Liver (tissue), 9 donors: ENCODE results near the gene ZNF786. TPM values are rescaled to one million over a fixed set of nuclear protein-coding genes. Genes with fewer than 3 reads are reported as not detected.

Source experiments
- DNase-seq: peaks from one replicate; pipeline ENCODE4 v3.0.0-alpha.2; 2017; ENCODE audit warnings: low spot score
- H3K27ac ChIP-seq, 2 donors: one replicate each; pipeline ENCODE4 v1.7.0; 2013; ENCODE audit warnings: inconsistent platforms in 2 of 2, low read length in 2 of 2, control low read depth in 1 of 2, low read depth in 1 of 2, mild to moderate bottlenecking in 1 of 2
- H3K27me3 ChIP-seq, 4 donors: one replicate each; pipeline versions ENCODE4 v1.6.1 to v1.7.0; 2013; ENCODE audit warnings: low read length in 3 of 4, inconsistent platforms in 1 of 4, mild to moderate bottlenecking in 1 of 4, moderate library complexity in 1 of 4; ENCODE audit not compliant: control insufficient read depth in 4 of 4, insufficient read depth in 4 of 4
- H3K36me3 ChIP-seq, 4 donors: one replicate each; pipeline versions ENCODE4 v1.6.1 to v1.7.0; 2013; ENCODE audit warnings: low read length in 3 of 4, mild to moderate bottlenecking in 3 of 4, low read depth in 1 of 4, moderate library complexity in 1 of 4; ENCODE audit not compliant: control insufficient read depth in 4 of 4, insufficient read depth in 3 of 4
- H3K4me1 ChIP-seq, 4 donors: one replicate each; pipeline versions ENCODE4 v1.6.1 to v1.7.0; 2013; ENCODE audit warnings: low read length in 3 of 4, mild to moderate bottlenecking in 3 of 4, moderate library complexity in 1 of 4; ENCODE audit not compliant: control insufficient read depth in 4 of 4, insufficient read depth in 4 of 4
- H3K4me3 ChIP-seq, 3 donors: one replicate each; pipeline versions ENCODE4 v1.6.1 to v1.7.0; 2013; ENCODE audit warnings: low read length in 3 of 3, control low read depth in 1 of 3, low read depth in 1 of 3, mild to moderate bottlenecking in 1 of 3
- H3K9ac ChIP-seq, 2 donors: one replicate each; pipeline ENCODE4 v1.7.0; 2013; ENCODE audit warnings: low read length in 2 of 2, mild to moderate bottlenecking in 2 of 2, moderate library complexity in 2 of 2, control low read depth in 1 of 2, low read depth in 1 of 2
- H3K9me3 ChIP-seq, 4 donors: one replicate each; pipeline versions ENCODE4 v1.6.1 to v1.7.0; 2013; ENCODE audit warnings: low read length in 3 of 4; ENCODE audit not compliant: control insufficient read depth in 4 of 4
- EGR1 ChIP-seq, 2 donors: IDR thresholded peaks; 2 replicates each; pipeline ENCODE4 v1.6.1; 2016 to 2018; ENCODE audit warnings: antibody characterized with exemption in 2 of 2, low read depth in 2 of 2
- FOXA1 ChIP-seq: IDR thresholded peaks from 2 replicates; pipeline ENCODE4 v1.6.1; 2016; ENCODE audit warnings: antibody characterized with exemption
- FOXA2 ChIP-seq: IDR thresholded peaks from 2 replicates; pipeline ENCODE4 v1.6.1; 2016; ENCODE audit warnings: antibody characterized with exemption
- HNF4A ChIP-seq, 2 donors: conservative IDR thresholded peaks; 2 replicates each; pipeline ENCODE4 v1.6.1; 2016; ENCODE audit warnings: antibody characterized with exemption in 2 of 2, mild to moderate bottlenecking in 2 of 2
- HNF4G ChIP-seq: IDR thresholded peaks from 2 replicates; pipeline ENCODE4 v1.6.1; 2016; ENCODE audit warnings: antibody characterized with exemption
- JUND ChIP-seq, 2 donors: IDR thresholded peaks; 2 replicates each; pipeline ENCODE4 v1.6.1; 2016; ENCODE audit warnings: antibody characterized with exemption in 2 of 2
- NR2F2 ChIP-seq: IDR thresholded peaks from 2 replicates; pipeline ENCODE4 v1.6.1; 2016; ENCODE audit warnings: antibody characterized with exemption
- RAD21 ChIP-seq, 2 donors: IDR thresholded peaks; 2 replicates each; pipeline ENCODE4 v1.6.1; 2016; ENCODE audit warnings: antibody characterized with exemption in 2 of 2, mild to moderate bottlenecking in 2 of 2
- RXRA ChIP-seq, 2 donors: IDR thresholded peaks; 2 replicates each; pipeline ENCODE4 v1.6.1; 2017 to 2018; ENCODE audit warnings: antibody characterized with exemption in 2 of 2, mild to moderate bottlenecking in 1 of 2
- SP1 ChIP-seq: IDR thresholded peaks from 2 replicates; pipeline ENCODE4 v1.6.1; 2018; ENCODE audit warnings: antibody characterized with exemption, mild to moderate bottlenecking
- YY1 ChIP-seq: IDR thresholded peaks from 2 replicates; pipeline ENCODE4 v1.6.1; 2016; ENCODE audit warnings: antibody characterized with exemption, mild to moderate bottlenecking
- WGBS: extraction: QIAGEN DNeasy Blood & Tissue Kit; methylation state at CpG from one replicate; pipeline ENCODE4 v1.1.7; 2013; 5-methylcytosine and 5-hydroxymethylcytosine counted together
- polyA plus RNA-seq, 2 donors: library from polyadenylated mRNA; stranded (reverse) in 1 of 2; unstranded in 1 of 2; fragments of 200-250 nt in 1 of 2; fragments of >200 nt in 1 of 2; fragmentation: Nextera tagmentation in 1 of 2; extraction: Ambion mirVana in 1 of 2; gene quantifications; one replicate each; pipeline versions ENCODE4 v1.2.1 to v1.2.3, GENCODE V29; 2013 to 2015
- total RNA-seq, 2 donors: library from RNA; depleted of rRNA; stranded (reverse); fragments of >200 nt; gene quantifications; one replicate each; pipeline ENCODE4 v1.2.3, GENCODE V29; 2014
- TF ChIP-seq, protein P1 (sequence below): IDR thresholded peaks from 2 replicates; pipeline ENCODE4 v1.6.1; 2016; ENCODE audit warnings: antibody characterized with exemption, mild to moderate bottlenecking
- TF ChIP-seq, protein P2 (sequence below): IDR thresholded peaks from 2 replicates; pipeline ENCODE4 v1.6.1; 2016; ENCODE audit warnings: antibody characterized with exemption
- TF ChIP-seq, protein P3 (sequence below): fragments of 150-350 bp; IDR thresholded peaks from 2 replicates; pipeline ENCODE4 v1.5.1; 2017; ENCODE audit warnings: improper control_type of control experiment, low read depth, low read length; ENCODE audit not compliant: missing input control
- TF ChIP-seq, protein P4 (sequence below): IDR thresholded peaks from 2 replicates; pipeline ENCODE4 v1.6.1; 2016; ENCODE audit warnings: antibody characterized with exemption
- TF ChIP-seq, protein P5 (sequence below): IDR thresholded peaks from 2 replicates; pipeline ENCODE4 v1.6.1; 2016; ENCODE audit warnings: antibody characterized with exemption
- donor health status: healthy.
- donor health status: healthy.
- donor health status: healthy.
- donor health status: healthy.
- donor health status: healthy.

Gene ZNF786
- total and polyA plus RNA-seq, 4 donors: 1.0 to 5.9 (median 2.3) TPM

DNA sequence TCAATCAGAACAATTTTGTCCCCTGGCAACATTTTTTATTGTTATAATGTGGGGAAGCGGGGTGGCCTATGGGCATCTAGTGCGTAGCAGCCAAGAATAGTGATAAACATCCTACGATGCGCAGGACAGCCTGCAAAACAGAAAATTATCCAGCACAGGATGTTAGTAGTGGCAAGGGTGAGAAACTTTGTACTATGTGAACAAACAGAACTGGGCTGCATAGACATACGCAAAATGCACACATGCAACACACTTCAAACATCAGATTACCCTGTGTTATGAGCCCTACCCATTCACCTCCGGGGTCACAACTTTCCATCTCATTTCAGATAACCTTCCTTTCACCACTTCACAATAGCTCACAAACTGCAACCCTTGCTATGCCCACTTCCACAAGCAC, 3.1 kb downstream of the ZNF786 start:
- H3K27me3 ChIP-seq: no peaks in the 10 kb centered on the region
- H3K9me3 ChIP-seq: no peaks in the 10 kb centered on the region
- no peak overlapping the region for H3K4me3 ChIP-seq
- no peak overlapping the region for H3K9ac ChIP-seq
- peaks cover 0 to 8% (median 8%) of the 10 kb centered on the region in 4 donors for H3K4me1 ChIP-seq
- no peak overlapping the region for H3K27ac ChIP-seq
- DNase-seq: no peak
- TF ChIP-seq FOXA1 (no peak), NR2F2 (no peak), HNF4G (no peak), SP1 (no peak), JUND (IDR thresholded peaks at IDR 0.05) (no peak), EGR1 (IDR thresholded peaks at IDR 0.05; ENCODE audit: low read depth in 2 of 2) (no peak), FOXA2 (no peak)
- TF ChIP-seq, protein P1, sequence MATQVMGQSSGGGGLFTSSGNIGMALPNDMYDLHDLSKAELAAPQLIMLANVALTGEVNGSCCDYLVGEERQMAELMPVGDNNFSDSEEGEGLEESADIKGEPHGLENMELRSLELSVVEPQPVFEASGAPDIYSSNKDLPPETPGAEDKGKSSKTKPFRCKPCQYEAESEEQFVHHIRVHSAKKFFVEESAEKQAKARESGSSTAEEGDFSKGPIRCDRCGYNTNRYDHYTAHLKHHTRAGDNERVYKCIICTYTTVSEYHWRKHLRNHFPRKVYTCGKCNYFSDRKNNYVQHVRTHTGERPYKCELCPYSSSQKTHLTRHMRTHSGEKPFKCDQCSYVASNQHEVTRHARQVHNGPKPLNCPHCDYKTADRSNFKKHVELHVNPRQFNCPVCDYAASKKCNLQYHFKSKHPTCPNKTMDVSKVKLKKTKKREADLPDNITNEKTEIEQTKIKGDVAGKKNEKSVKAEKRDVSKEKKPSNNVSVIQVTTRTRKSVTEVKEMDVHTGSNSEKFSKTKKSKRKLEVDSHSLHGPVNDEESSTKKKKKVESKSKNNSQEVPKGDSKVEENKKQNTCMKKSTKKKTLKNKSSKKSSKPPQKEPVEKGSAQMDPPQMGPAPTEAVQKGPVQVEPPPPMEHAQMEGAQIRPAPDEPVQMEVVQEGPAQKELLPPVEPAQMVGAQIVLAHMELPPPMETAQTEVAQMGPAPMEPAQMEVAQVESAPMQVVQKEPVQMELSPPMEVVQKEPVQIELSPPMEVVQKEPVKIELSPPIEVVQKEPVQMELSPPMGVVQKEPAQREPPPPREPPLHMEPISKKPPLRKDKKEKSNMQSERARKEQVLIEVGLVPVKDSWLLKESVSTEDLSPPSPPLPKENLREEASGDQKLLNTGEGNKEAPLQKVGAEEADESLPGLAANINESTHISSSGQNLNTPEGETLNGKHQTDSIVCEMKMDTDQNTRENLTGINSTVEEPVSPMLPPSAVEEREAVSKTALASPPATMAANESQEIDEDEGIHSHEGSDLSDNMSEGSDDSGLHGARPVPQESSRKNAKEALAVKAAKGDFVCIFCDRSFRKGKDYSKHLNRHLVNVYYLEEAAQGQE: no peak
- TF ChIP-seq, protein P2, sequence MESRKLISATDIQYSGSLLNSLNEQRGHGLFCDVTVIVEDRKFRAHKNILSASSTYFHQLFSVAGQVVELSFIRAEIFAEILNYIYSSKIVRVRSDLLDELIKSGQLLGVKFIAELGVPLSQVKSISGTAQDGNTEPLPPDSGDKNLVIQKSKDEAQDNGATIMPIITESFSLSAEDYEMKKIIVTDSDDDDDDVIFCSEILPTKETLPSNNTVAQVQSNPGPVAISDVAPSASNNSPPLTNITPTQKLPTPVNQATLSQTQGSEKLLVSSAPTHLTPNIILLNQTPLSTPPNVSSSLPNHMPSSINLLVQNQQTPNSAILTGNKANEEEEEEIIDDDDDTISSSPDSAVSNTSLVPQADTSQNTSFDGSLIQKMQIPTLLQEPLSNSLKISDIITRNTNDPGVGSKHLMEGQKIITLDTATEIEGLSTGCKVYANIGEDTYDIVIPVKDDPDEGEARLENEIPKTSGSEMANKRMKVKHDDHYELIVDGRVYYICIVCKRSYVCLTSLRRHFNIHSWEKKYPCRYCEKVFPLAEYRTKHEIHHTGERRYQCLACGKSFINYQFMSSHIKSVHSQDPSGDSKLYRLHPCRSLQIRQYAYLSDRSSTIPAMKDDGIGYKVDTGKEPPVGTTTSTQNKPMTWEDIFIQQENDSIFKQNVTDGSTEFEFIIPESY: no peak
- TF ChIP-seq, protein P3, sequence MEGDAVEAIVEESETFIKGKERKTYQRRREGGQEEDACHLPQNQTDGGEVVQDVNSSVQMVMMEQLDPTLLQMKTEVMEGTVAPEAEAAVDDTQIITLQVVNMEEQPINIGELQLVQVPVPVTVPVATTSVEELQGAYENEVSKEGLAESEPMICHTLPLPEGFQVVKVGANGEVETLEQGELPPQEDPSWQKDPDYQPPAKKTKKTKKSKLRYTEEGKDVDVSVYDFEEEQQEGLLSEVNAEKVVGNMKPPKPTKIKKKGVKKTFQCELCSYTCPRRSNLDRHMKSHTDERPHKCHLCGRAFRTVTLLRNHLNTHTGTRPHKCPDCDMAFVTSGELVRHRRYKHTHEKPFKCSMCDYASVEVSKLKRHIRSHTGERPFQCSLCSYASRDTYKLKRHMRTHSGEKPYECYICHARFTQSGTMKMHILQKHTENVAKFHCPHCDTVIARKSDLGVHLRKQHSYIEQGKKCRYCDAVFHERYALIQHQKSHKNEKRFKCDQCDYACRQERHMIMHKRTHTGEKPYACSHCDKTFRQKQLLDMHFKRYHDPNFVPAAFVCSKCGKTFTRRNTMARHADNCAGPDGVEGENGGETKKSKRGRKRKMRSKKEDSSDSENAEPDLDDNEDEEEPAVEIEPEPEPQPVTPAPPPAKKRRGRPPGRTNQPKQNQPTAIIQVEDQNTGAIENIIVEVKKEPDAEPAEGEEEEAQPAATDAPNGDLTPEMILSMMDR: no peak
- TF ChIP-seq, protein P4, sequence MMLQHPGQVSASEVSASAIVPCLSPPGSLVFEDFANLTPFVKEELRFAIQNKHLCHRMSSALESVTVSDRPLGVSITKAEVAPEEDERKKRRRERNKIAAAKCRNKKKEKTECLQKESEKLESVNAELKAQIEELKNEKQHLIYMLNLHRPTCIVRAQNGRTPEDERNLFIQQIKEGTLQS: no peak
- TF ChIP-seq, protein P5, sequence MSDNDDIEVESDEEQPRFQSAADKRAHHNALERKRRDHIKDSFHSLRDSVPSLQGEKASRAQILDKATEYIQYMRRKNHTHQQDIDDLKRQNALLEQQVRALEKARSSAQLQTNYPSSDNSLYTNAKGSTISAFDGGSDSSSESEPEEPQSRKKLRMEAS: no peak
- no peaks in the 10 kb centered on the region for H3K36me3 ChIP-seq
- WGBS: 95% methylated on average over 6 of the region's 6 CpGs

DNA sequence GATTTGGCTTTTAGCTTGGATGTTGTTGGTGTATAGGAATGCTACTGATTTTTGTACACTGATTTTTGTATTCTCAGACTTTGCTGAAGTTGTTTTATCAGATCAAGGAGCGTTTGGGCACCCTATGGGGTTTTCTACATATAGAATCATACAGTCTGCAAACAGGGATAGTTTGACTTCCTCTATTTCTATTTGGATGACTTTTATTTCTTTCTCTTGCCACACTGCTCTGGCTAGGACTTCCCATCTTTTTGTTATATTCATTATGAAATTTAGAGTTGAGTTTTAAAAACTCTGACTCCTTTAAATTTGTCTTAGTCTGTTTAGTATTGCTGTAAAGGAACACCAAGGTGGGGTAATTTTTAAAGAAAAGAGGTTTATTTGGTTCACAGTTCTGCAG, 4.7 kb downstream of the ZNF786 start:
- H3K27me3 ChIP-seq: no peaks in the 10 kb centered on the region
- no peaks in the 10 kb centered on the region for H3K9me3 ChIP-seq
- H3K4me3 ChIP-seq: no peak overlapping the region
- WGBS: 83% methylated on average over 1 of the region's 1 CpG
- peaks cover 0 to 5% (median 3%) of the 10 kb centered on the region in 4 donors for H3K4me1 ChIP-seq
- no peak overlapping the region for H3K27ac ChIP-seq
- TF ChIP-seq HNF4A (conservative IDR thresholded peaks at IDR 0.05) (no peak), YY1 (no peak), FOXA1 (no peak), FOXA2 (no peak), RAD21 (IDR thresholded peaks at IDR 0.05) (no peak), NR2F2 (no peak), JUND (IDR thresholded peaks at IDR 0.05) (no peak), EGR1 (IDR thresholded peaks at IDR 0.05; ENCODE audit: low read depth in 2 of 2) (no peak), RXRA (IDR thresholded peaks at IDR 0.05) (no peak)
- TF ChIP-seq, protein P1: no peak
- TF ChIP-seq, protein P2: no peak
- TF ChIP-seq, protein P4: no peak
- DNase-seq: no peak
- no peak overlapping the region for H3K9ac ChIP-seq
- no peaks in the 10 kb centered on the region for H3K36me3 ChIP-seq
